Fibroblast of skin of scalp (primary cell): ENCODE measurements around the gene FAM53B.

Experiments
- DNase-seq: peaks from one replicate; pipeline ENCODE4 v3.0.0-alpha.2; 2013

The FAM53B gene

GRCh38 chr10:124677749-124678556 is 66.2 kb downstream of the FAM53B start:
- peak; percentile 28 for DNase-seq

DNA sequence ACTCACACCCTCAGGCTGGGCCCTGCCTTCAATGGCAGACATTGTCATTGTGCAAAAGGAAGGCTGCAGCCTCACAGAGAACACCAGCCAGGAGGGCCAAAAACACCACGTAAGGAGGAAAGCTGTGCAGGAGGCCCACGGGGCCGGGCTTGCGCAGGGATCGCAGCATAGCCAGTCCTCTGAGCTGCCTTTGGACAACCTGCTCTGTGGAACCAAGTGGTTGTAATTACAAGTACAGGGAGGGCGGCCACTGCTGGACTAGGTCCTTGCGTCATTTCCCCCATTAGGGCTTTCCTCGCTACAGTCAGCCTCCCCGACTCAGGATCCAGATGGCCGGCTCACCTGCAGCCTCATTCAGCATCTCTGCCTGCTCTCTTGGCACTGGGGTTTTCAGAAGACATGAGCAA is 66.9 kb downstream of the FAM53B start:
- DNase-seq: no peak

- DNase-seq: peak; percentile 17
Observed at GRCh38 chr10:124676416-124677062, 67.6 kb downstream of the FAM53B start.

DNA sequence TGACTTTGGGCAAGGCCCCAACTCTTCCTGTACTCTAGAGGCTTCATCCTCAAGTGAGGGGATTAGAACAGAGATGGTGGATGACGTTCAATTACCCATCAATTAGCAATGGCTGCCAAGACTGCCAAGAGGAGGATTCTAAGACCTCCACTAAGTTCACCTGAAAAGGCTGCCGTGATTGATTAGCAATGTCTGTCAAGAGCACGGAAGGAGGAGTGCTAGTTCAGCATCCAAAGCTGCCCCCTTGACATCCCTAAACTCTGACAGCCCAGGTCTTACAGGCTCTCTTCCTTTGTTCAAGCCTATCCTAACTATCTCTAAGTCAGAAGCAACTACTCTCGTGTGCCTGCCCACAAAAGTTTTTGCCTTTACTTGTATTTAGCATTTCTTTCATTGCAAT is 68.4 kb downstream of the FAM53B start:
- DNase-seq: no peak

- DNase-seq: no peak
Observed at GRCh38 chr10:124675261-124675660, 68.9 kb downstream of the FAM53B start.

DNA sequence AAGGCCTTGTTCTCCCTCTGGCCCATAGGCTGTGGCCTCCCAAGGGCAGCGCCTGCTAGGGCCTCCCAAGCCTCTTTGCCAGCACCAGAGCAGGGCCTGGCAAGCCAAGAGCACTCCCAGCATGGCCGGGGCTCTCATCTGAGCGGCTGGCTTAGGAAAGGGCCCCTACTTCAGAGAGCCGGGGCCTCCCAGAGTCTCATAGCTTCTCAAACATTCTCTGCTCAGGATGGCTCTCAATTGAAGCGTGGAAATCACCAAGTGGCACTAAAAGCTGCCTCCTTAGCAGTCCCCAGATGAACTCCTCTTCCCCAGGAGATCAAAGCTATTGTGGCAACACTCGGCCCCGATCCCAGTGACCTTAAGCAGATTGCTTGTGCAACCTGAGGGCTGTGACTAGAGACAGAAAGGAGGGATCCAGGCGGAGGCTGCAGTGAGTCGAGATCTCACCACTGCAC is 69.4 kb downstream of the FAM53B start:
- no peak for DNase-seq

DNA sequence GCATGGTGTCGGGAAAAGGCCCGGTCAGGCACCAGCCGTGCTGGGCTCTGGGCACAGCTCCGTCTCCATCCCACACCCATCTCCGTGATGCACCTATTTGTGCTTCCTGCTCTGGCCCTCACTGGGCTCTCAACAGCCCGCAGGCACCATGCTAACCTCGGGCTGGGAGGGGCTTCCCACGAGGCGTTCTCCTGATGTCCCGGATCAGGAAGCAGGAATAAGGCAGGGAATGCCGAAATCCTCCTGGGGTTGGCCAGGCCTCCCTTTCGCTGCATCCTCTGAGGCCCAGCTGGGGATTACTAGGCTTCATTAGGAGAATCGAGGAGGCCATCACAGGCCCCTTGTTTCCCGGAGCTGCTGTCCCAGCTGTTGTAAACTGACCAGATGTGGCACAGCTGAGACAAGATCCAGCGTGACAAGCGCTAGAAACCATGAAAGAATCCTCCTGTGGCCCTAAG is 72.0 kb downstream of the FAM53B start:
- DNase-seq: peak; percentile 25

DNA sequence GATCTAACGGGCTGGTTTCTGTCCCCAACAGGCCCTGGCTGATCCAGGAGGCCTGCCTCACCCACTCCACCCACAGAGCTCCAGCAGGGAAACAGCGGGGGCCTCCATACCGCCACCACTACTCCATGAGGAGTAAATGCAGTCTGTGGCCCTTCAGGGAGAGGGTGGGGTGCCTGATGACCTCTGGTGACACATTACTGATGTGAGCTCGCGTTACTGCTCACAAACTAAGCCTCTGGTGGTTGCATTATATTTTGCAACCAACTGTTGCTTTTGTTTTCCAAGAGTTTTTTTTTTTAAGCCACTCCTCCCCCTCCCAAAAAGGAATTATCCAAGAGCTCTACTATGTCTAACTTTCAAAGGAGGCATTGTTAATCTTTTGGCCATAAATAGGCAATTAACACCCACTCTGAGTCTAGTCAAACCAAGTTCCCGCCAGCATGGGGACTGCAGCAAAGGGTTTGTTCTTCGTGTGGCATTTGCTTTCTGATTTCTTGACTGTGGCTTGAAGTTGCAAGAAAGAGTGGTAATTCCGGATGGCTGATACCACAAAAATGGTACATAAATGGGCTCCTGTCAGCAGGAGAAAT is 72.6 kb downstream of the FAM53B start:
- DNase-seq: peak; percentile 45

DNA sequence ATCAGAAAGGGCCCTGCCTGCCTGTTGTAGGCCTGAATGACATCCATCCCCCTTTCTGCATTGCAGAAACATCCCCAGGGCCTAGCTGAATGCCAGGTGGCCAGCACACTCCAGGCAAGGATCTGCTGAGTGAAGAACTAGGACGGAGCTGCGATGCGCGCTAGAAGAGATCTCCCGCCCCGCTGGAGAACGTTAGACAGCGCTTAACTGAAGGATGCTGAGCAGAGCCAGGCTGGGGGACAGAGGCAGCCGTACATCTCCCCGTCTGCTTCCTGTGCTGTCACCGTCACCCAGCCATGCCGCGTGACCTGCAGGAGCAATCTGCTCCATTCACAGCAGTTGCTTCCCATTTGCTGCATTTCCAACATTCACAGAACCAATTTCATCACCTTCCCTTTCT is 73.3 kb downstream of the FAM53B start:
- DNase-seq: no peak

- DNase-seq: no peak
Observed at GRCh38 chr10:124669824-124670654, 74.1 kb downstream of the FAM53B start.

DNA sequence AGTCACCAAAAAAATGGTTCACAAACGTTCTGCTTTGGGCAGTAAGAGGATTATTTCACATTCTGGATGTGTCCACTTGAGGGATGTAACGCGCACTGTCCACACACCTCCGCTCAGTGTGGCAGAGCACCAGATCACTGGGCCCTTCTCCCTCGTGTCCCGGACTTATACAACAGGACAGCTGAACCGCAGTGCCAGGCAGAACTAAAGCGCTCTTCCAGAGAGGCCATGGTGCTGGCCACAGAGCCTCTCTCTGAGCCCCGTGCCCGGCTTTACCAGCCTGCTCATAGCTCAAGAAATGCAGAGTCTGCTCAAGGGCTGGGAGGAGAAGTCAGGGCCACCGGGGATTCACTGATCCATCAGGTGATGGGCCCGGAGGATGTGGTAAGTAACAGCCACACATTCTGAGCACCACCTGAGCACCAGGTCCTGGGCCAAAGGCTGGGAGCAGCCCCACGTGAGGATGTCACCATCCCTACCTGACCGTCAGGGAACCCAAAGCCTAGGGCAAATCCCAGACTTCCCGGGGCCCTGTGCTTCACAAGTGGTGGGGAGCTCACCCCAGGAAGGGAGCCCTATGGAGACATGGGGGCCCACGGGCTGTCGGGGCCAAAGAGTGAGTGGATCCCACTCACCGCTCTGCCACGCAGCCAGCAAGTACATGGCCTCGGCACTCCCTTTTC is 74.9 kb downstream of the FAM53B start:
- DNase-seq: no peak

DNA sequence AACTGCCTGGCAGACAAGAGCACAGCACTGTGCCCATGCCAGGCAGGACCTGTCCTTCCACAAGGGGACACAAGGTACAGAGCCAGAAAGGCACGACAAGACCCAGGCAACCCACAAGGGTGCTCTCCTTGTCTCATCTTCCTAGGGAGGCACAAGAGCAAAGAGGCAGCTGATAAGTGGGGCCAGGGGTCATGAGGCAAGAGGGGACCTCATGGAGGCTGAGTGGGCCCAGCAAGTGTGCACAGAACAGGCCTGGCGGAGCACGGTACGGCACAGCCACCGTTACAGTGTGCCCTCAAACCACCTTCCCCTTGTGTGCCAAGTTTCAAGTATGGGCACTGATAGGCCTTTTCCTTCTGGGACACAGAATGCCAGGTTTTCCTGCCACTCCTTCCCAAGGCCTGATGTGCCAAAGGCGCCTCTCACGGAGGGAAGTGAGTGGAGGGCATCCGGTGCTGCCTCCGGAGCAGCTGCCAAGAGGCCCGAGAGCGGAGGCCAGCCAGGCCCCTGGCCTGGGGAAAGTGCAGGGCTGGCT is 75.6 kb downstream of the FAM53B start:
- DNase-seq: no peak

GRCh38 chr10:124667425-124668345 is 76.5 kb downstream of the FAM53B start:
- no peak for DNase-seq

- no peak for DNase-seq
Observed at GRCh38 chr10:124666494-124666893, 77.7 kb downstream of the FAM53B start.

DNA sequence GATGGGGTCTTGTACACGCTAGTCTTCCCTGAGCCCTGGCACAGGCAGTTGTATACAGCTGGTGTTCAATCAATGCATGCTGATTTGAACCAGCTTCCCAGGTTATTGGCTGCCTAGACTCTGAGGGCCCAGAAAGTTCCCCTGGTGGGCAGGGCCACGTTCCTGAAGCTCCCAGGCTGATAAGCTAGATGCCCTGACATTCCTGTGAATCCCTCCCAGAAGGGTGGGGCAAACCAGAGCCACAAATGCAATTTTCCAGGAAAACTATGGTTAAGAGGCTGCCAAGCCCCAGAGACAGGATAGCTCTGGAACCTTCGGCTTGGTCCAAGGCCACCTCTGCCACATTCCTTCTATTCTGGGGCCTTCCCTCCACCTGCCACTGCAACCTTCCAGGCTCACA is 78.2 kb downstream of the FAM53B start:
- DNase-seq: no peak

DNA sequence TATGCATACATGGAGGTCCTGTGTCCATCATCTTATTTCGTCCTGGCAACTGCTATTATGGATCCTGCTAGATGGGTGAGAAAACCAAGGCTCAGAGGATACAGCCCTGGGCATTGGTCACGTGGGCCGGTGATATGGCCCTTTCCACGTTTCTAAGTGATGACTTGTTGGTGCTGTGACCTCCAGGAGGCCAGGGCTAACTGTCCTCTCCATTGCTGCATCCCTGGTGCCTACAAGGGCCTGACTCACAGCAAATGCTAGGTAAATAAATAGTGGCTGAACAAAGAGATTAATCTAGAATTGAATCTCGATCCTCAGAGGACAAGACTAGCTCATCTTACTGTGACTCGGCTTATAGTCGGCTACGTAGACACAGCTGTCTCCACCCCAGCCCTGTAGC is 78.6 kb downstream of the FAM53B start:
- DNase-seq: no peak

DNA sequence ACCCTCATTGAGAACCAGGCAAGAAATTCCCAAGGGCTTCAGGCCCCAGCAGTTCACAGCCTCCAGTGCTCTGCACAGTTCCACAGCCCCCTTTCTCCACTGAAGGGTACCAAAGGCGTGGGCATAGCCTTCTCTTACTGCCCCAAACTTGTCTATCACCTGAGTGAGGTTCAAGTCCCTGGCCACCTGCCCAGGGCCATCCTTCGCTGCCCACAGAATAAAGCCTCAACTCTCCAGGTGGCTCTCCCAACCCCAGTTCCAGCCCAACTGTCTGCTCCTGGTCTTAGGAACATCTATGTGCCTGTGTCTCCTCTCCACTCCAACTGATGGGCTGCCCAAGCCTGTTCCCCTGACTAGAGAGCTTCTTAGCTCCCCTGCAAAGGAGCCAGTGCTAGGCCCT is 79.1 kb downstream of the FAM53B start:
- no peak for DNase-seq

DNA sequence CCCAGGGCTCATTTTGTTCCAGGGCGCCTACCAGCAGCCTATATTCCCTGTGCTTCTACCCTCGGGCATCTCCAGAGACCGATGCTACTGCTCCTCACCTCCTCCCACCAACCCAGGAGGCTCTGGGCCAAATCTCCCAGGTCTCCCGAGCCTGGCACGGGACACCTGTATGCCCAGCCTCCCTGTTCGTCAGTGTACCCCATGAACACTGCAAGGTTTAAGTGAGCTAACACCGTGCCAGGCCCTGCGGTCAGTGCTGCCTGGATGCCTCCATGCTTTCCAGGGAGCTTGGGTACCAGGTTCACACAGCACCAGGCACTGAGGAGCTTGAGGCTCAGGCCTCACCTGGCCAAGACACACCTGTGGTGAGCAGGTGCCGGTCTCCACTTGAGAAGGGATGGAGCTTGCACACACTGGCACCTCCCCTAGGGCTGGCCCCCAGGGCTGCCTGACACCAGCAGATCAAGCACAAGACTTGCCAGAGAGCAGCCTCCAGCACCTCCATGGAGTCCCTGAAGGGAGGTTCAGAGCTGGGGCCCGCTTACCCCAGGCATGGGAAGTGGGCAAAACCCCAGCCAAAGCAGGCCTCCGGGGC is 80.3 kb downstream of the FAM53B start:
- DNase-seq: no peak

- no peak for DNase-seq
Observed at GRCh38 chr10:124663228-124663627, 81.0 kb downstream of the FAM53B start.

GRCh38 chr10:124661660-124662180 is 82.5 kb downstream of the FAM53B start:
- no peak for DNase-seq
